ENCODE measurements around the gene FOXC1. TPM values are rescaled to one million over a fixed set of nuclear protein-coding genes. Genes with fewer than 3 reads are reported as not detected.
A peak's percentile ranks its signal among the peaks of the same experiment; 100 is the strongest.

The FOXC1 gene
- polyA plus RNA-seq, 1 donor = 0.48 TPM

GRCh38 chr6:1593286-1593957 is 16.3 kb upstream of the FOXC1 start:
- no peak overlapping the region for H3K27ac ChIP-seq (ENCODE audit: low read length)
- H3K4me1 ChIP-seq (ENCODE audit: control insufficient read depth, insufficient read depth, low read length) = peaks cover 5% of the 10 kb centered on the region
- DNase-seq = no peak
- 100% methylated on average over 1 of the region's 20 CpGs for WGBS (ENCODE audit: insufficient coverage, low lambda C conversion rate)
- H3K4me3 ChIP-seq (ENCODE audit: low read length) = no peak overlapping the region
- H3K27me3 ChIP-seq (ENCODE audit: control insufficient read depth, insufficient read depth, low read length) = peaks cover 50% of the 10 kb centered on the region
- peaks cover 5% of the 10 kb centered on the region for H3K9me3 ChIP-seq (ENCODE audit: control insufficient read depth, low read depth, low read length)
- H3K36me3 ChIP-seq (ENCODE audit: control insufficient read depth, insufficient read depth, low read length) = no peaks in the 10 kb centered on the region

DNA sequence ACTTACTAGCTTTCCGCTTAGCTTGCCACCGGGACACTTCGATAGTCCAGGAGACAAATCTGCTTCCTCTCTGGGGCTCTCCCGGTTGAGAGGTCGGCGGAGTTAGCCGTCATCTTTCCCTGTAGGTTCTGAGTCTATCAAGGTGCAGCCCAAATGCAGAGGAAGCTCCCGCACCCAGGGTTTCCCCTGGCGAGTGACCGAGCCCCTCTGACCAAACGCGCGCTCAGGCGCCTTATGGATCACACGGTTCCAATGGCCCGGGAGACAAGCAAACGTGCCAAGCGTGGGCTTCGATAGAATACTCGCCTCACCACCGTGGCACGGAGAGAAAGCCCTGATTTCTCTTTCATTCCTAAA is 15.8 kb upstream of the FOXC1 start:
- H3K27ac ChIP-seq (ENCODE audit: low read length) = no peak overlapping the region
- H3K4me1 ChIP-seq (ENCODE audit: control insufficient read depth, insufficient read depth, low read length) = peaks cover 5% of the 10 kb centered on the region
- no peak for DNase-seq
- WGBS (ENCODE audit: insufficient coverage, low lambda C conversion rate) = 94% methylated on average over 3 of the region's 22 CpGs
- H3K36me3 ChIP-seq (ENCODE audit: control insufficient read depth, insufficient read depth, low read length) = no peaks in the 10 kb centered on the region
- peaks cover 7% of the 10 kb centered on the region for H3K9me3 ChIP-seq (ENCODE audit: control insufficient read depth, low read depth, low read length)
- no peak overlapping the region for H3K4me3 ChIP-seq (ENCODE audit: low read length)
- peaks cover 56% of the 10 kb centered on the region for H3K27me3 ChIP-seq (ENCODE audit: control insufficient read depth, insufficient read depth, low read length)

DNA sequence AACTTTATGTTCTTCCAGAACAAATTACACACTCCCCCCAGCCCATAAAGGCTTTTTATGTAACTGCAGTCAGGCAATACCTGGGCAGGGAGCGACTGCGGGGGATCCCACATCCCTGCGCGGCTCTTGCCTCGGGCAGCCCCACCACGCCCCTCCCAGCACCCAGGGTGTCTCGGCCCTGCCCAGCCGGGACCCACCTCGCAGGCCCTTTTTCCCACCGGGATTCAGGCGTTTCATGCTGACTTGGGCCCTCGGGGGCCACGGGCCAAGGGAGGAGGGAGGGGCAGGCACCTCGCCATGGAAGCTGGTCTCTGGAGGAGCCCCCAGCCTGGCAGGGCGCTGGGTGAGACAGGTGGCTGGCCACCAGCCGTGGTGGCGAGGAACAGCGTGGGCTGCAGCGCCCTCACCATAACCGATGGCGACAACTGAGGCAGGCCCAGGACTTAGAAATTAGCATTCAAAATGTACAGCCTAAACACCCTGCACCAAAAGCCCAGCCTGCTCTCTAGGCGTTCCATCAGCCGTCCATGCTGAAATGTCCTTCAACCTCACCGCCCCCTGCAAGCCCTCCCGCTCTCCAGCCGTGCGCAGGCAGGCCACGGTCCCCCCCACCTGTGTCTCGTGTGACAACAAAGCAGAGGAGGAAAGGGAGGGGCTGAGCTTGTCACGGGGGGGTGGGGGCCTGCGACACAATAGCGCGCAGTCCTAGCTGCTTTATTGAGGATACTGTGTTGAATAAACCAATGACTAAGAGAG is 15.1 kb upstream of the FOXC1 start:
- Histone ChIP-seq H3K36me3 (ENCODE audit: control insufficient read depth, insufficient read depth, low read length) (no peaks in the 10 kb centered on the region), H3K4me3 (ENCODE audit: low read length) (no peak overlapping the region), H3K9me3 (ENCODE audit: control insufficient read depth, low read depth, low read length) (peaks cover 8% of the 10 kb centered on the region), H3K4me1 (ENCODE audit: control insufficient read depth, insufficient read depth, low read length) (peaks cover 5% of the 10 kb centered on the region), H3K27me3 (ENCODE audit: control insufficient read depth, insufficient read depth, low read length) (peaks cover 62% of the 10 kb centered on the region), H3K27ac (ENCODE audit: low read length) (no peak overlapping the region)
- DNase-seq = no peak
- 80% methylated on average over 2 of the region's 33 CpGs for WGBS (ENCODE audit: insufficient coverage, low lambda C conversion rate)

DNA sequence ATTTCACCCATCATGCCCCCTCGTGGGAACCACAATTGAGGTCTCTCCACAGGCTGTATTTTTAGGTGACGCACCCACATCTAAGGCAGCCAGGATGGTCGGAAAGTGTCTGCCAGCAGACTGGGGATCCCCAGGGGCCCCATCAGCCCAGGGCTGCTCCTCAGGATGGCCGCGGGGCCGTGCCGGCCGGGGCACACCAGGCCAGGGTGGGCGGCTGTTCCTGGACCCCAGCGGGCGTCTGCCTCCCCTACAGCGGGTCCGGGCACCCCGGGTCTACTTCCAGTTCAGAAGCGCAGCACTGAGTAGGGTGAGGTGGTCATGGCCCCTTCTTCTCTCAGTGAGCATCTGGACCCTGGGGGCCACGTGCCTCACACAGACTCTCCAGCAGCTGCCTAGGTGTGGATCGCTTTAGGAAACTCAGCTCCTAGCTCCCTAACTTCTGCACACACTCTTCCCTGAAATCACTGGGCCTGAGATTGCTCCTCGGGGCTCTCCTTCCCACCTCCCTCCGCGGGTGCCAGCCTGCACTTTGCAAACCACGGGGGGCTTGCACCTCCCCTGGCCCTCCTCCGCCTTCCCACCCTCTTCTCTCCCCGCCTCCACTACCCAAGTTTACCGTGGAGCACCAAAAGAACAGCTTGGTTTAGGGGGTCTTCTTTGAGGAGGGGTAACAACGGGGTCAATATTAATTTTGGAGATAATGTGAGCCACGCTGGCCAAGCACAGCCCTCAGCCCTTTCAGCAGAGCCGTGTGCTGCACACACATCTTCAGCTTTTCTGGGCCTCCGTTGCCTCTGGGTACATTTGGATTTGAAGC is 14.2 kb upstream of the FOXC1 start:
- WGBS (ENCODE audit: insufficient coverage, low lambda C conversion rate) = no CpG with 5 or more reads among the region's 28 CpGs
- peaks cover 5% of the 10 kb centered on the region for H3K4me1 ChIP-seq (ENCODE audit: control insufficient read depth, insufficient read depth, low read length)
- no peak overlapping the region for H3K27ac ChIP-seq (ENCODE audit: low read length)
- H3K9me3 ChIP-seq (ENCODE audit: control insufficient read depth, low read depth, low read length) = peaks cover 8% of the 10 kb centered on the region
- no peak for DNase-seq
- H3K27me3 ChIP-seq (ENCODE audit: control insufficient read depth, insufficient read depth, low read length) = peaks cover 71% of the 10 kb centered on the region
- no peaks in the 10 kb centered on the region for H3K36me3 ChIP-seq (ENCODE audit: control insufficient read depth, insufficient read depth, low read length)
- H3K4me3 ChIP-seq (ENCODE audit: low read length) = no peak overlapping the region

- WGBS (ENCODE audit: insufficient coverage, low lambda C conversion rate) = no CpG with 5 or more reads among the region's 25 CpGs
- Histone ChIP-seq H3K4me1 (ENCODE audit: control insufficient read depth, insufficient read depth, low read length) (peaks cover 13% of the 10 kb centered on the region), H3K27ac (ENCODE audit: low read length) (no peak overlapping the region), H3K9me3 (ENCODE audit: control insufficient read depth, low read depth, low read length) (peaks cover 8% of the 10 kb centered on the region), H3K27me3 (ENCODE audit: control insufficient read depth, insufficient read depth, low read length) (peaks cover 79% of the 10 kb centered on the region), H3K4me3 (ENCODE audit: low read length) (no peak overlapping the region), H3K36me3 (ENCODE audit: control insufficient read depth, insufficient read depth, low read length) (no peaks in the 10 kb centered on the region)
- peak; percentile 47 to 49 for DNase-seq
Measured at GRCh38 chr6:1596088-1596852, 13.4 kb upstream of the FOXC1 start.

DNA sequence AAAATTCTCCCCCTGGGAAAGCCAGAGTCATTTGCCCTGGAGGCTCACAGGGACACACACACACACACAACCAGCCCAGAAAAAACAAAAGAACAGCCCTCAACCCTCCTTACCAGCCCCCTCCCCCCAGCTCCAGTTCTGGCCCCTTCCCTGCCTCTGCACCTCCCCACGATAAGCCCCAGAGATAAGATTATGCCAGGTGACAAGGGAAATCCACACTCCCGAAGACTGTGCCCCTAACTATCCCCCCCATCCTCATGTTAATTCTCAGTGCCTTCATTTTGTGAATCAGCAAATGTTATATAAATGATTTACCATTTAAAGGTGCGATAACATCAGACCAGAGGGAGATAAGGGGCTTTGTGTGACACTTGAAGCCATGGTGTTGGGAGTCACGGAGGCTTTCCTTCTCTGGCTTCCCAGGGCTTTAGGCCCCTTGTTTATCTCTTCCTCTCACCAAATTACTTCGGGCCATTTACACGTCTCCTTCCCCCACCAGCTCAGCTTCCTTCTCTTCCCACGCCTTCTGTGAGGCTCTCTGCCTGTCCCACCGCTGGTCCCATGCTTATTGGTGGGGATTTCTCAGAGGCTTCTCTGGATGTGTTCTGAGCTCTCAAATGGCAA is 12.5 kb upstream of the FOXC1 start:
- Histone ChIP-seq H3K4me3 (ENCODE audit: low read length) (no peak overlapping the region), H3K27me3 (ENCODE audit: control insufficient read depth, insufficient read depth, low read length) (peaks cover 89% of the 10 kb centered on the region), H3K9me3 (ENCODE audit: control insufficient read depth, low read depth, low read length) (peaks cover 8% of the 10 kb centered on the region), H3K27ac (ENCODE audit: low read length) (no peak overlapping the region), H3K36me3 (ENCODE audit: control insufficient read depth, insufficient read depth, low read length) (no peaks in the 10 kb centered on the region), H3K4me1 (ENCODE audit: control insufficient read depth, insufficient read depth, low read length) (peaks cover 13% of the 10 kb centered on the region)
- WGBS (ENCODE audit: insufficient coverage, low lambda C conversion rate) = no CpG with 5 or more reads among the region's 8 CpGs
- DNase-seq = no peak

GRCh38 chr6:1597924-1598323 is 11.8 kb upstream of the FOXC1 start:
- peaks cover 94% of the 10 kb centered on the region for H3K27me3 ChIP-seq (ENCODE audit: control insufficient read depth, insufficient read depth, low read length)
- H3K36me3 ChIP-seq (ENCODE audit: control insufficient read depth, insufficient read depth, low read length) = no peaks in the 10 kb centered on the region
- H3K4me1 ChIP-seq (ENCODE audit: control insufficient read depth, insufficient read depth, low read length) = peaks cover 13% of the 10 kb centered on the region
- peaks cover 8% of the 10 kb centered on the region for H3K9me3 ChIP-seq (ENCODE audit: control insufficient read depth, low read depth, low read length)
- no peak overlapping the region for H3K27ac ChIP-seq (ENCODE audit: low read length)
- no peak overlapping the region for H3K4me3 ChIP-seq (ENCODE audit: low read length)
- no peak for DNase-seq
- WGBS (ENCODE audit: insufficient coverage, low lambda C conversion rate) = 80% methylated on average over 1 of the region's 5 CpGs

GRCh38 chr6:1598433-1598832 is 11.3 kb upstream of the FOXC1 start:
- Histone ChIP-seq H3K9me3 (ENCODE audit: control insufficient read depth, low read depth, low read length) (peaks cover 8% of the 10 kb centered on the region), H3K27ac (ENCODE audit: low read length) (no peak overlapping the region), H3K27me3 (ENCODE audit: control insufficient read depth, insufficient read depth, low read length) (peaks cover 94% of the 10 kb centered on the region), H3K36me3 (ENCODE audit: control insufficient read depth, insufficient read depth, low read length) (no peaks in the 10 kb centered on the region), H3K4me1 (ENCODE audit: control insufficient read depth, insufficient read depth, low read length) (peaks cover 13% of the 10 kb centered on the region), H3K4me3 (ENCODE audit: low read length) (no peak overlapping the region)
- DNase-seq = no peak
- no CpG with 5 or more reads among the region's 10 CpGs for WGBS (ENCODE audit: insufficient coverage, low lambda C conversion rate)

DNA sequence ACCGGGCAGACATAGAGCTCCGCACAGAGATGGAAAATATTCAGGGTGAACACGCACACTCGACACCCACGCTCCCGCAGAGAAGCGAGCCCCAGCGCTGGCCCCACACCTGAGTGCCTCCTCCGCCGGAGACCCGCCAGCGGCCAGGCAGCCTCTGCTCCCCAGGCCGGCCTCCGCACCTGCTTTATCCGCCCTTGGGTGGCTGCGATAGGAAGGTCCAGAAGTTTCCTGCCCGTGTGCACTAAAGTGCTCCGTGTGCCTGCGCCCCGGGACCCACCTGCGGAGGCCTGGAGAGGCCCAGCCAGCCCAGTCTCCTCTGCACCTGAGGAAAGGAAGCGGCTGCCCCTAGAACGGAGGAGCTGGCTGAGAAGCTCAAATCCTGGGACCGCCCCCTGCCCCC is 10.8 kb upstream of the FOXC1 start:
- no CpG with 5 or more reads among the region's 24 CpGs for WGBS (ENCODE audit: insufficient coverage, low lambda C conversion rate)
- Histone ChIP-seq H3K27me3 (ENCODE audit: control insufficient read depth, insufficient read depth, low read length) (peaks cover 94% of the 10 kb centered on the region), H3K4me1 (ENCODE audit: control insufficient read depth, insufficient read depth, low read length) (peaks cover 13% of the 10 kb centered on the region)

More for the DNA sequence above, 10.8 kb upstream of the FOXC1 start:
- DNase-seq = no peak
- Histone ChIP-seq H3K27ac (ENCODE audit: low read length) (no peak overlapping the region), H3K9me3 (ENCODE audit: control insufficient read depth, low read depth, low read length) (peaks cover 8% of the 10 kb centered on the region), H3K36me3 (ENCODE audit: control insufficient read depth, insufficient read depth, low read length) (no peaks in the 10 kb centered on the region), H3K4me3 (ENCODE audit: low read length) (no peak overlapping the region)

Data from large intestine (tissue), 3 donors.